ENCODE results near the gene CNTNAP2. TPM values are rescaled to one million over a fixed set of nuclear protein-coding genes. Genes with fewer than 3 reads are reported as not detected.
A peak's percentile ranks its signal among the peaks of the same experiment; 100 is the strongest.

CNTNAP2 gene
- total and polyA plus RNA-seq, 2 donors (not counting 1 experiment from before 2014, with no cell fraction given) = not detected

DNA sequence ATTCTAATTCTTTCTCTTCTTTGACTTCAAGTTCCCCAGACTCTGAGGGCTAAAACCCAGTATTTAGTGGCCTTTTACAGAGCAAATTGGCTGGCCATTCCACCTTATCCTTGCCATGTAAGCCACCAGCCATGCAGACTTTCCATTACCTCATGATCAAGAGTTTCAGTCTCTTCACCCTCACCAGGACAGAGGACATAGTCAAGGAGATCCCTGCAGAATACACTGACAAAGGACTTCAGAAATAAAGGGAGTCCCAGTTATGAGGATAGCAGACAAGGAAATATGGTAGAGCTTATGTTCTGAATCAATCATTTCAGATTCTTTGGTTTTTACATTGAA lies 1393.6 kb downstream of the CNTNAP2 start:
- no peaks in the 10 kb centered on the region for H3K79me2 ChIP-seq (ENCODE audit: control insufficient read depth, insufficient read depth, low read length)
- no peaks in the 10 kb centered on the region for H3K9me3 ChIP-seq (ENCODE audit: control insufficient read depth, insufficient read depth, low read depth, low read length)
- H3K4me2 ChIP-seq (ENCODE audit: extremely low read depth, insufficient read depth, low read length) = no peak overlapping the region
- H3K36me3 ChIP-seq (ENCODE audit: control insufficient read depth, insufficient read depth, low read length) = no peaks in the 10 kb centered on the region
- no peak overlapping the region for H3K9ac ChIP-seq (ENCODE audit: insufficient read depth, low read length)
- H3K27ac ChIP-seq (ENCODE audit: insufficient read depth, low read length) = no peak overlapping the region
- H3K4me1 ChIP-seq (ENCODE audit: control insufficient read depth, extremely low read depth, insufficient read depth, low read length) = no peaks in the 10 kb centered on the region
- no peak for DNase-seq (ENCODE audit: low read depth in 2 of 2)
- H3K27me3 ChIP-seq (ENCODE audit: control insufficient read depth, insufficient read depth, low read length) = no peaks in the 10 kb centered on the region
- no peak for TF ChIP-seq EZH2 (IDR thresholded peaks at IDR 0.05; ENCODE audit: low read length, missing control alignments)
- TF ChIP-seq, protein P1, sequence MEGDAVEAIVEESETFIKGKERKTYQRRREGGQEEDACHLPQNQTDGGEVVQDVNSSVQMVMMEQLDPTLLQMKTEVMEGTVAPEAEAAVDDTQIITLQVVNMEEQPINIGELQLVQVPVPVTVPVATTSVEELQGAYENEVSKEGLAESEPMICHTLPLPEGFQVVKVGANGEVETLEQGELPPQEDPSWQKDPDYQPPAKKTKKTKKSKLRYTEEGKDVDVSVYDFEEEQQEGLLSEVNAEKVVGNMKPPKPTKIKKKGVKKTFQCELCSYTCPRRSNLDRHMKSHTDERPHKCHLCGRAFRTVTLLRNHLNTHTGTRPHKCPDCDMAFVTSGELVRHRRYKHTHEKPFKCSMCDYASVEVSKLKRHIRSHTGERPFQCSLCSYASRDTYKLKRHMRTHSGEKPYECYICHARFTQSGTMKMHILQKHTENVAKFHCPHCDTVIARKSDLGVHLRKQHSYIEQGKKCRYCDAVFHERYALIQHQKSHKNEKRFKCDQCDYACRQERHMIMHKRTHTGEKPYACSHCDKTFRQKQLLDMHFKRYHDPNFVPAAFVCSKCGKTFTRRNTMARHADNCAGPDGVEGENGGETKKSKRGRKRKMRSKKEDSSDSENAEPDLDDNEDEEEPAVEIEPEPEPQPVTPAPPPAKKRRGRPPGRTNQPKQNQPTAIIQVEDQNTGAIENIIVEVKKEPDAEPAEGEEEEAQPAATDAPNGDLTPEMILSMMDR (conservative IDR thresholded peaks at IDR 0.05 in 1 of 2, IDR thresholded peaks at IDR 0.05 in 1 of 2; ENCODE audit: low read depth in 1 of 2, low read length in 2 of 2) = no peak
- H2AFZ ChIP-seq (ENCODE audit: low read length) = no peak overlapping the region
- H3K4me3 ChIP-seq (replicated peaks in 1 of 4; ENCODE audit: control extremely low read depth in 1 of 4, insufficient read depth in 1 of 4, low read depth in 3 of 4, low read length in 4 of 4) = no peak overlapping the region
- H4K20me1 ChIP-seq (ENCODE audit: control insufficient read depth, extremely low read depth, insufficient read depth, low read length) = no peaks in the 10 kb centered on the region

DNA sequence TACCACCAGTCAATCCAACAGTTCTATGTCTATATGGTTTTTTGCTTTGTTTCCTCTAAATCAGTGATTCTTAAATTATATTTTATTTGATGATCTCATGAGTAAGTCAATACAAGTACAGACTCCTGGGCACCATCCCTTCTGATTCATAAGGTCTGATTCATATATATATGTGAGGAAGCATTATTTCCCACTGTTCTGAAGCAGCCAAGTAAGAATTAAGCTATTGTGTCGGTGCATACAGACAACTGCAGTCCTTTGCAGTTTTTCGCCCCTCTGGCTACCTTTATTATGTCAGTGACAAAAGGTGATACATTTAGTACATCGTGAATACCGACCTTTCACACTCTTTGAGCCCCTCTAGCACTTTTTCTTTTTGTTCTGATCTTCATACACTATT lies 1394.3 kb downstream of the CNTNAP2 start:
- Histone ChIP-seq H3K4me2 (ENCODE audit: extremely low read depth, insufficient read depth, low read length) (no peak overlapping the region), H3K27ac (ENCODE audit: insufficient read depth, low read length) (no peak overlapping the region), H2AFZ (ENCODE audit: low read length) (no peak overlapping the region), H3K36me3 (ENCODE audit: control insufficient read depth, insufficient read depth, low read length) (no peaks in the 10 kb centered on the region), H3K4me1 (ENCODE audit: control insufficient read depth, extremely low read depth, insufficient read depth, low read length) (no peaks in the 10 kb centered on the region), H4K20me1 (ENCODE audit: control insufficient read depth, extremely low read depth, insufficient read depth, low read length) (no peaks in the 10 kb centered on the region), H3K4me3 (replicated peaks in 1 of 4; ENCODE audit: control extremely low read depth in 1 of 4, insufficient read depth in 1 of 4, low read depth in 3 of 4, low read length in 4 of 4) (no peak overlapping the region), H3K9ac (ENCODE audit: insufficient read depth, low read length) (no peak overlapping the region), H3K79me2 (ENCODE audit: control insufficient read depth, insufficient read depth, low read length) (no peaks in the 10 kb centered on the region), H3K9me3 (ENCODE audit: control insufficient read depth, insufficient read depth, low read depth, low read length) (no peaks in the 10 kb centered on the region), H3K27me3 (ENCODE audit: control insufficient read depth, insufficient read depth, low read length) (no peaks in the 10 kb centered on the region)
- DNase-seq (ENCODE audit: low read depth in 2 of 2) = peak; percentile 36 to 64
- TF ChIP-seq, protein P1 (conservative IDR thresholded peaks at IDR 0.05 in 1 of 2, IDR thresholded peaks at IDR 0.05 in 1 of 2; ENCODE audit: low read depth in 1 of 2, low read length in 2 of 2) = no peak
- no peak for TF ChIP-seq EZH2 (IDR thresholded peaks at IDR 0.05; ENCODE audit: low read length, missing control alignments)

DNA sequence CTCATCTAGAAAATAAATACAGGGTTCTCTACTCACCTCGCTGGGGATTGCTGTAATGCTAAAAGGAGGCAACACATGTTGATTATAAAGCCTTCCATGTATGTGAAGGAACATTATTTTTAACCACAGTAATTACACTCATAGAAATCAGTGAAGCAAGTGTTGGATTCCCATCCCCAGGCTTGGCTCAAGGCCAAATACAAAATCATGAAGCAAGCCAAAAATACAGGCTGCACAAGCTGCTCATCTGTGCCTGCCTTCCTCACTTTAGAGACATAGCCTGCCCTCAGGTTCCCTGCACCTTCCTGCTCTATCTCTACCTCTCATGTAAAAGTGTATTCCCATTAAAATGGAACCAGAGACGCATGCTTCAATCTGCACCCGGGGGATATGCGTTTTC lies 1396.8 kb downstream of the CNTNAP2 start:
- no peak overlapping the region for H2AFZ ChIP-seq (ENCODE audit: low read length)
- TF ChIP-seq EZH2 (IDR thresholded peaks at IDR 0.05; ENCODE audit: low read length, missing control alignments) = no peak
- TF ChIP-seq, protein P1 (conservative IDR thresholded peaks at IDR 0.05 in 1 of 2, IDR thresholded peaks at IDR 0.05 in 1 of 2; ENCODE audit: low read depth in 1 of 2, low read length in 2 of 2) = no peak
- H3K27ac ChIP-seq (ENCODE audit: insufficient read depth, low read length) = no peak overlapping the region

More for the DNA sequence above, 1396.8 kb downstream of the CNTNAP2 start:
- Histone ChIP-seq H3K9me3 (ENCODE audit: control insufficient read depth, insufficient read depth, low read depth, low read length) (no peaks in the 10 kb centered on the region), H3K4me2 (ENCODE audit: extremely low read depth, insufficient read depth, low read length) (no peak overlapping the region), H3K9ac (ENCODE audit: insufficient read depth, low read length) (no peak overlapping the region), H3K27me3 (ENCODE audit: control insufficient read depth, insufficient read depth, low read length) (no peaks in the 10 kb centered on the region), H3K36me3 (ENCODE audit: control insufficient read depth, insufficient read depth, low read length) (no peaks in the 10 kb centered on the region), H3K4me3 (replicated peaks in 1 of 4; ENCODE audit: control extremely low read depth in 1 of 4, insufficient read depth in 1 of 4, low read depth in 3 of 4, low read length in 4 of 4) (no peak overlapping the region), H3K79me2 (ENCODE audit: control insufficient read depth, insufficient read depth, low read length) (no peaks in the 10 kb centered on the region), H4K20me1 (ENCODE audit: control insufficient read depth, extremely low read depth, insufficient read depth, low read length) (no peaks in the 10 kb centered on the region), H3K4me1 (ENCODE audit: control insufficient read depth, extremely low read depth, insufficient read depth, low read length) (no peaks in the 10 kb centered on the region)
- peak in 1 of 2 donors; percentile 5 for DNase-seq (ENCODE audit: low read depth in 2 of 2)

Measured in fibroblast of lung (primary cell).